Mucosa of stomach (tissue), 1 donor: Measurements from ENCODE around the gene OR5C1.
"Not testable (repeated sequence)": the region's sequence is repeated elsewhere in the genome, so short reads cannot be mapped to it uniquely, and the experiment has no call there.

ENCODE experiments used
- H3K27me3 ChIP-seq: one replicate; pipeline ENCODE4 v1.7.0; 2013; ENCODE audit warnings: mild to moderate bottlenecking, low read length; ENCODE audit not compliant: control insufficient read depth, insufficient read depth
- H3K36me3 ChIP-seq: one replicate; pipeline ENCODE4 v1.7.0; 2013; ENCODE audit warnings: low read length; ENCODE audit not compliant: control insufficient read depth, insufficient read depth
- H3K4me1 ChIP-seq: one replicate; pipeline ENCODE4 v1.7.0; 2013; ENCODE audit warnings: mild to moderate bottlenecking, low read length; ENCODE audit not compliant: control insufficient read depth, insufficient read depth
- H3K4me3 ChIP-seq: one replicate; pipeline ENCODE4 v1.7.0; 2013; ENCODE audit warnings: low read length
- H3K9ac ChIP-seq: one replicate; pipeline ENCODE4 v1.7.0; 2013; ENCODE audit warnings: mild to moderate bottlenecking, low read length, moderate library complexity
- H3K9me3 ChIP-seq: one replicate; pipeline ENCODE4 v1.7.0; 2013; ENCODE audit warnings: mild to moderate bottlenecking, low read length, moderate library complexity; ENCODE audit not compliant: control insufficient read depth
- donor health status: Pancreatic carcinoma.

Gene OR5C1

DNA sequence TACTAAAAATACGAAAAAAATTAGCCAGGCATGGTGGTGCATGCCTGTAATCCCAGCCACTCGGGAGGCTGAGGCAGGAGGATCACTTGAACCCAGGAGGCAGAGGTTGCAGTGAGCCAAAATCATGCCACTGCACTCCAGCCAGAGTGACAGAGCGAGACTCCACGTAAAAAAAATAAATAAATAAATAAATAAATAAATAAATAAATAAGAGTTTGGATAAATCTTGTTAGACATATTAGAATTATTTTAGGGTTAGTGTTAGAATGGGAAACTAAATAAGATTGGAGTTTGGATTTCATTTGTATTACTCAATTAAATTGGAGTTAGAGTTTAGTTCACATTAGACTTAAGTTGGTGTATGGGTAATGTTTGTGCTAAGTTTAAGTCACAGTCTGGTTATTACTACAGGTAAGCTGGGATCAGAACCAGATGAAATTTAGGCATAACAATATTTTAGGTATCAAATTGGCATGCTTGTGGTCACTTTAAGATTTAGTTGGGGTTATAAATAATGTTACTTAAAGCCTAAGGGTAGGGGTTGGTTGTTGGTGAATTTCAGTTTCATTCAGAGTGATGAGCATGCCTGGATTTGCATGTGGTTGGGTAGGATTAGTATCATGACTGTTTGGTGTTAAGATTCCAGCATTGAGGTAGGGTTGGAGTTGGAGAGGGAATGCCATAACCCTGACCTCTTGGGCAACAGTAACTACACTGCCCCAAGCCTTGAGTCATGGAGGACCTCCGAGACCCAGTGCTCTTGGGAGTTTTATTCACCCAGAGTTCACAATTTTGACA is 3.3 kb downstream of the OR5C1 start:
- Histone ChIP-seq H3K9ac (no peak overlapping the region), H3K4me1 (no peaks in the 10 kb centered on the region), H3K4me3 (no peak overlapping the region), H3K36me3 (no peaks in the 10 kb centered on the region), H3K9me3 (no peaks in the 10 kb centered on the region), H3K27me3 (no peaks in the 10 kb centered on the region)

DNA sequence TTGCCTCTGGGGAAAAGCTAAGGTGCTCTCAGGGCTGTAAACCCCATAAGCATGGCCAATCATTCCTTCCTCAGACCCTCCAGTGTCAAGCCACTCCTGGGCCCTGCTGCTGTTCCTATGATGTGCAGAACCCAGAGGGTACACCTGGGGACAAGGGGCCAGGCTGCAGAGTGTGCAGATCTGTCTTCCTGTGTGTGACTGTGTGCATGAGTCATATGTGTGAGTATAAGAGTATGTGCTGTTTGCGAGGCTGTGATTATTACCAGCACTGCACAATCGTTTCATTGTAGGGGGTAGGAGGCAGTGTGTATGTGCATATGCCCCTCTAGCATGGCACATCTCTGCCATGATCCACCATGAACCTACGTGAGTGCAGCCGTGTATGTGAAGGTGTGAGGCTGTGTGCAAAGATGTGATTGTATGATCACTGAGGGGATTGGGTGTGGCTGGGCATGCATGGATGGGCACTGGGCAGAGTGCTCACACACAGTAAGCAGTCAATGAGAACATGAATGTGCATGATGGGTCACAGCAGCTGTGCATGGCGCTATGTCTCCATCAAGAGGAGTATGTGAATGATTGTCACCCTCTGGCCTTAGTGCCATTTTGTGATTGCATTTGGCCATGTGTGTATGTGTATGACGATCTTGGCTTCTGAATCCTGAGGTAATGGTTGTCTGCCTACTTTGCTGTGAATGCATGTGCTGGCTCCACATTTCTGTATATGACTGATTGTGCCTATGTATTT is 8.8 kb downstream of the OR5C1 start:
- Histone ChIP-seq H3K9me3 (no peaks in the 10 kb centered on the region), H3K36me3 (no peaks in the 10 kb centered on the region), H3K27me3 (no peaks in the 10 kb centered on the region), H3K4me3 (no peak overlapping the region), H3K4me1 (no peaks in the 10 kb centered on the region), H3K9ac (no peak overlapping the region)

DNA sequence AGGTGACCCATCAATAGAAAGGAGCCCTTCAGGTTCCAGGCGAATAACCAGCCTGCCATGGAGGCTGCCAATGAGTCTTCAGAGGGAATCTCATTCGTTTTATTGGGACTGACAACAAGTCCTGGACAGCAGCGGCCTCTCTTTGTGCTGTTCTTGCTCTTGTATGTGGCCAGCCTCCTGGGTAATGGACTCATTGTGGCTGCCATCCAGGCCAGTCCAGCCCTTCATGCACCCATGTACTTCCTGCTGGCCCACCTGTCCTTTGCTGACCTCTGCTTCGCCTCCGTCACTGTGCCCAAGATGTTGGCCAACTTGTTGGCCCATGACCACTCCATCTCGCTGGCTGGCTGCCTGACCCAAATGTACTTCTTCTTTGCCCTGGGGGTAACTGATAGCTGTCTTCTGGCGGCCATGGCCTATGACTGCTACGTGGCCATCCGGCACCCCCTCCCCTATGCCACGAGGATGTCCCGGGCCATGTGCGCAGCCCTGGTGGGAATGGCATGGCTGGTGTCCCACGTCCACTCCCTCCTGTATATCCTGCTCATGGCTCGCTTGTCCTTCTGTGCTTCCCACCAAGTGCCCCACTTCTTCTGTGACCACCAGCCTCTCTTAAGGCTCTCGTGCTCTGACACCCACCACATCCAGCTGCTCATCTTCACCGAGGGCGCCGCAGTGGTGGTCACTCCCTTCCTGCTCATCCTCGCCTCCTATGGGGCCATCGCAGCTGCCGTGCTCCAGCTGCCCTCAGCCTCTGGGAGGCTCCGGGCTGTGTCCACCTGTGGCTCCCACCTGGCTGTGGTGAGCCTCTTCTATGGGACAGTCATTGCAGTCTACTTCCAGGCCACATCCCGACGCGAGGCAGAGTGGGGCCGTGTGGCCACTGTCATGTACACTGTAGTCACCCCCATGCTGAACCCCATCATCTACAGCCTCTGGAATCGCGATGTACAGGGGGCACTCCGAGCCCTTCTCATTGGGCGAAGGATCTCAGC is 11.6 kb downstream of the OR5C1 start, which contains the start of gene OR1K1:
TSS of gene OR1K1 (plus strand) at position 58 of the 995 bp plus-strand sequence. CDS start at position 58, 0 bp downstream.
- H3K4me3 ChIP-seq, result no peak within 1 kb of the TSS

DNA sequence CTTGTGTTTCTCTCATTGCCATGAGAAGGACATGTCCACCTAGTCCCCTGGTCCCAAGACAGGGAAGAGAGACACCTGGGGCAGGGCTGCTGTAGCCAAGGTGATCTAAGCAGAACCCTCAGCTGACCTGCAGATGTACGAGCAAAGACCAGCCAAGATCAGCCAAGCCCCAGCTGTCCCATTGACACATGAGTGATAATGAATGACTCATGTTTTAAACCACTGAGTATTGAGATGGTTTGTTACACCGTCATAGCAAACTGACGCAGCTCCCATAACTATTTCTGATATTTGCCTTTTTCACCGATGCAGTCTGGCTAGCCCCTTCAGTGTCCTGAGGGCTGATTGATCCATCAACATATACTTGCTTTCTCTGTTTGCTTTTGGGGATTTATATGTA is 17.9 kb downstream of the OR5C1 start:
- Histone ChIP-seq H3K9ac (no peak overlapping the region), H3K27me3 (no peaks in the 10 kb centered on the region), H3K4me1 (peaks cover 5% of the 10 kb centered on the region), H3K9me3 (no peaks in the 10 kb centered on the region), H3K36me3 (no peaks in the 10 kb centered on the region), H3K4me3 (no peak overlapping the region)

More for the DNA sequence above, 11.6 kb downstream of the OR5C1 start, which contains the start of gene OR1K1:
- Histone ChIP-seq H3K9me3 (no peaks in the 10 kb centered on the region), H3K9ac (no peak within 1 kb of the TSS), H3K4me1 (no peaks in the 10 kb centered on the region), H3K27me3 (no peaks in the 10 kb centered on the region), H3K36me3 (no peaks in the 10 kb centered on the region)

DNA sequence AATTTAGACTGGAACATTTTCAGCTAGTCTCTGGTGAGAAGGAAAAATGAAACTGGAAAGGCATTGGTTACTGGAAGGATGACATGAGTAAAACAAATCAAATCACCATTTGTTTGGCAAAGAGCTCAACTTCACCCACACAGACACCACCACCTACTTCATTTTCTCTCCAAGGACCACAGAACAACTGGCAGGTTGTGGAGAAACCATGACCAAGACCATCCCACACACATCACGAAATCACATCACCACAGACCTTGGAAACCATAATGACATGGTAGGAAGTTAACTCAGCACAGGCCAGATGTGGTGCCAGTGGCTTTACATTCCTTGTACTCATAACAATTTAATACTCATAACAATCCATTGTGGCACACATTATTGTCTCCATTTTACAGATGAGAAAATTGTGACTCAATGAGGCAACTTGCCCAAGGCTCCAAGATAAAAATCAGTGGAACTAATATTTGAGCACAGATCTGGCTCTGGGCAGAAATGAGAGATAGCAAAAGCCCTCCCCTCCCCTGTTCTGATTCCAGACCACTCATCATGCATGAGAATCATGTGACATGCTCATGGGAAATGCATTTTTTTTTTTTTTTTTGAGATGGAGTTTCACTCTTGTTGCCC is 18.7 kb downstream of the OR5C1 start:
- H3K4me3 ChIP-seq, result no peak overlapping the region
- peaks cover 5% of the 10 kb centered on the region for H3K4me1 ChIP-seq
- H3K36me3 ChIP-seq, result no peaks in the 10 kb centered on the region
- H3K9me3 ChIP-seq, result no peaks in the 10 kb centered on the region
- no peak overlapping the region for H3K9ac ChIP-seq
- H3K27me3 ChIP-seq, result no peaks in the 10 kb centered on the region

DNA sequence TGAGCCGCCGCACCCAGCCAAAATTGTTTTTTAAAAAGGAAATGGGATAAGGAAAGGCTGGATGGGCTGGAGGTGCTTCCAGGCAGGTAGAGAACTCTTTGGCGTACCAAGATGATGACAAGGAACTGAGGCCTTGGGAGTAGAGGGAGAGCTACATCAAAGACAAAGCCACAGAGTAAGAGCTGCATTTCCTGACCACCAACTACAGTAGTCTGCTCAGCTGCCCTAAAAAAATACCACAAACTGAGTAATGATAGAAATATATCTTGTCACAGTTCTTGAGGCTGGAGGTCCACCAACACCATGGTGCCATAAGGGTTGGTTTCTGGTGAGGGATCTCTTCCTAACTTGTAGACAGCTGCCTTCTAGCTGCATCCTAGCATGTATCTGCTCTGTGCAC is 19.4 kb downstream of the OR5C1 start:
- no peaks in the 10 kb centered on the region for H3K9me3 ChIP-seq
- no peak overlapping the region for H3K4me3 ChIP-seq
- no peak overlapping the region for H3K9ac ChIP-seq
- H3K36me3 ChIP-seq, result no peaks in the 10 kb centered on the region
- no peaks in the 10 kb centered on the region for H3K27me3 ChIP-seq
- peaks cover 5% of the 10 kb centered on the region for H3K4me1 ChIP-seq

DNA sequence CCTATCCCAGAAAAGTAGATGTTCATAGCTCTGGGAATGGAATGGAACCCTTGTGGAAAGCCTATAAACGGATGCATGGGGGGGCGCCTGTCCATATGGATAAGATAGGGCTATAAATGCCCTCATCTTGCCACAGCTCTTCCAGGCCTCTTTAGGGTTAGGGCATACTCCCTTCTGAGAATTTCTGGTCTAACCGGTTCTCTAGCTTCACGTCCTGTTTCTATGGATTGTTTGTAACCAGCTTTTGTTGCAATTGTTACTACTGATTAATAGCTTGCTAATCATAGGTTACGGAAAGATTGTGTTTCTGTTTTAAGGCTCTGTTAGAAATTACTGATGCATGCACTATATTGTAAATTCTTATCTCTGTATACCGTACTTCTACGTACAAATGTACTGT is 20.5 kb downstream of the OR5C1 start:
- not testable (repeated sequence) for H3K4me3 ChIP-seq, H3K36me3 ChIP-seq, H3K9ac ChIP-seq, H3K27me3 ChIP-seq, H3K4me1 ChIP-seq, H3K9me3 ChIP-seq

DNA sequence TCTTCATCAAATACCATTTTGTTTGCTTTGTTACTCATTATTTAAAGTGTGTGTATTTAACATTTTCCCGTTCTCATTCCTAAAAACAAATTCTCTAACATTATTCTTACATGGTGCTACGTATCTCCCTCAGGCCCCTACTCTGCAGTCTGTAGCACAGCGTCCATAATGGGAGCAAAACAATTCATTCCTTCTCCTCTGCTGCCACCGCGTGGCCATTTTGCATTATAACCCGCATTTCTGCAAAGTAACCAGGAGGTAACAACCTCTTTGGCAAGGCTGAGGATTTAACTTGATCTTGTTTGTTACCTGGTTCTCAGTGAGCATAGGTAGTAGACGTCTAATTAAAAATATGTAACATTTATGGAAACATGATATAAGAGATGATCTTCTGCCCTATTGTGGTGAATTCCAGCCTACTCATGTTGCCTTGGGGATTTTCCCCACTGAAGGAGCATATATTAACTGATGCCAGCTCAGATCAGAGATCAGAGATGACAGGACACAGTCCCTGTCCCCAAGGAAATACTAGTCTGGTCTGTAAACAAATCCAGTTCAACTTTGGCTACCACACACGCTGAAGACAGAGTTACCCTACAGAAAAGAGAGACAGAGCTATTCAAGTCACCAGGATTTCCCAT is 21.7 kb downstream of the OR5C1 start:
- Histone ChIP-seq H3K9ac (no peak overlapping the region), H3K9me3 (no peaks in the 10 kb centered on the region)

DNA sequence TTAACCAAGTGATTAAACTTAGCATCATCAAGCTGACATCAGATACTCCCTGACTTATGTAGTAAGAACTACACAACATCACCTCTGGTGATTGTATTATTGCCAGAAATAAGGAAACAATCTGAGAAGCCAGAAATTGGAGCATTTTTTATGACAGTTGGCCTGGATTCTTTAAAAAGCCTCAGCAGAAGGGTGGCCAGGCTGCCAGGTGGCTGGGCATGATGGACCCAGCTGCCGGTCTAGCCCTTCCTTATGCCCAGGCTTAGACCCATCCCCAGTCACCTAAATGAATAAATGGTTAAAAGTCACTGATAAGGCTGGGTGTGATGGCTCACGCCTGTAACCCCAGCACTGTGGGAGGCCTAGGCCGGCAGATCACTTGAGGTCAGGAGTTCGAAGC is 24.0 kb downstream of the OR5C1 start:
- Histone ChIP-seq H3K9ac (no peak overlapping the region), H3K4me3 (no peak overlapping the region), H3K4me1 (peaks cover 5% of the 10 kb centered on the region), H3K27me3 (no peaks in the 10 kb centered on the region), H3K9me3 (no peaks in the 10 kb centered on the region), H3K36me3 (no peaks in the 10 kb centered on the region)

More for the DNA sequence above, 21.7 kb downstream of the OR5C1 start:
- Histone ChIP-seq H3K27me3 (no peaks in the 10 kb centered on the region), H3K36me3 (no peaks in the 10 kb centered on the region), H3K4me3 (no peak overlapping the region), H3K4me1 (peaks cover 5% of the 10 kb centered on the region)

DNA sequence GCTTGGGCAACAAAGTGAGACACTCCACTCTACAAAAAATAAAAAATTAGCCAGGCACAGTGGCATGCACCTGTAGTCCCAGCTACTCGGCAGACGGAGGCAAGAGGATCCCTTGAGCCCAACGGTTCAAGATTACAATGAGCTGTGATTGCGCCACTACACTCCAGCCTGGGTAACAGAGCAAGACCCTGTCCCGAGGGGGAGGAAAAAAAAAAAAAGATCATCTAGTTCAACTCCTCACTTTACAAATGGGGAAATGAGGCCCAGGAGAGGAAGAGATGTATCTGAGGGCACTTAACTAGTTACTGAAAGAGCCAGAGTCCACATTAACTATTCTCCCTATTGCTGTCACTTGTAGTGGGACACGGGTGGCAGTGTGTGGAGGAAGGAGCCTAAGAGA is 25.8 kb downstream of the OR5C1 start:
- Histone ChIP-seq H3K36me3 (no peaks in the 10 kb centered on the region), H3K4me1 (peaks cover 5% of the 10 kb centered on the region), H3K9me3 (no peaks in the 10 kb centered on the region)

DNA sequence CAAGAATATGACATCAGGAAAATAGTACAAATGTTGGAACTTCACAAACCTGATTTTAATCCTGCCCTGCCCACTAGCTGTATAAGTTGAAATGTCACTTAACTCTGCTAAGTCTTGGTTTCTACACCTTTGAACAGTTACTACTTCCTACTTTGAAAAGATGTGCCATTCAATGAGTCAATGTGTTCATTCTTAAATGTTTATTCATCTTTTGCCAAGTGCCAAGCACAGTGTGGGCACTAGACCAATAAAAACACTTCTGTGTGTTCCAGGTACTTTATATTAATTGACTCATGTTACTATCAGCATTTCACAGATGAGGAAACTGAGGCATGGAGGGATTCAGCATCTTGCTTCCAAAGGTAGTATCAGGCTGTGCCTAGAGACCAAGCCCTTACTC is 26.8 kb downstream of the OR5C1 start:
- Histone ChIP-seq H3K9ac (no peak overlapping the region), H3K4me1 (peaks cover 5% of the 10 kb centered on the region), H3K36me3 (no peaks in the 10 kb centered on the region), H3K4me3 (no peak overlapping the region), H3K27me3 (no peaks in the 10 kb centered on the region), H3K9me3 (no peaks in the 10 kb centered on the region)

More for the DNA sequence above, 25.8 kb downstream of the OR5C1 start:
- Histone ChIP-seq H3K4me3 (no peak overlapping the region), H3K9ac (no peak overlapping the region), H3K27me3 (no peaks in the 10 kb centered on the region)
